MCF 10A (cell line): ENCODE results near the gene HLA-DOA. TPM values are rescaled to one million over a fixed set of nuclear protein-coding genes. Genes with fewer than 3 reads are reported as not detected.

Experiments used
- BruUV-seq: library from RNA; stranded (reverse); fragments of 400-500 nt; replicated peaks from 2 replicates; lab custom pipeline; 2021; lab: Mats Ljungman, UMichigan
- CTCF ChIA-PET: fragments of 300-600 bp; sonication (Branson Sonifier 250); formaldehyde crosslinking; extraction: SDS; loops from one replicate; lab custom pipeline; 2021; ENCODE audit warnings: antibody characterized with exemption, inconsistent platforms; lab: Yijun Ruan, JAX
- POLR2A ChIA-PET: fragments of 300-600, 350-650 bp; sonication (Branson Sonifier 250); formaldehyde crosslinking; extraction: SDS; loops from one replicate; lab custom pipeline; 2020; ENCODE audit warnings: antibody characterized with exemption, inconsistent platforms; lab: Yijun Ruan, JAX
- DNase-seq: peaks from one replicate; pipeline ENCODE4 v3.0.0-alpha.2; 2018; ENCODE audit not compliant: unreplicated experiment
- H3K27ac Mint-ChIP-seq: one replicate; pipeline ENCODE4 v1.8.0; 2022; ENCODE audit warnings: mild to moderate bottlenecking, low read depth, mixed read lengths; ENCODE audit not compliant: unreplicated experiment
- H3K27me3 Mint-ChIP-seq: one replicate; pipeline ENCODE4 v1.8.0; 2022; ENCODE audit warnings: mixed read lengths; ENCODE audit not compliant: insufficient read depth, unreplicated experiment
- H3K36me3 Mint-ChIP-seq: one replicate; pipeline ENCODE4 v1.8.0; 2022; ENCODE audit warnings: mild to moderate bottlenecking, moderate library complexity, mixed read lengths; ENCODE audit not compliant: insufficient read depth, unreplicated experiment
- H3K4me1 Mint-ChIP-seq: one replicate; pipeline ENCODE4 v1.8.0; 2022; ENCODE audit warnings: mixed read lengths; ENCODE audit not compliant: insufficient read depth, unreplicated experiment
- H3K4me3 Mint-ChIP-seq: one replicate; pipeline ENCODE4 v1.8.0; 2022; ENCODE audit warnings: mild to moderate bottlenecking, moderate library complexity, mixed read lengths; ENCODE audit not compliant: unreplicated experiment
- H3K9me3 Mint-ChIP-seq: one replicate; pipeline ENCODE4 v1.8.0; 2022; ENCODE audit warnings: mixed read lengths; ENCODE audit not compliant: unreplicated experiment
- CTCF ChIP-seq: fragments of 200-600 bp; IDR thresholded peaks from one replicate; pipeline ENCODE4 v1.8.0; 2022; ENCODE audit warnings: antibody characterized with exemption, mild to moderate bottlenecking; ENCODE audit not compliant: unreplicated experiment
- intact Hi-C: fragments of 100-400 bp; cut with micrococcal nuclease; formaldehyde crosslinking; loops from 2 replicates; pipeline ENCODE4 v1.14.1; 2022
- total RNA-seq: library from RNA; stranded (reverse); gene quantifications from 2 replicates; pipeline ENCODE4 v1.2.3, GENCODE V29; 2022

Gene HLA-DOA
- total RNA-seq, 1 experiment from 2014 or later: not detected

- CTCF ChIA-PET: interaction anchor here (0.8 to 1.4 kb wide), 3 partner anchors 13 to 22 kb away, joined by 3 to 5 read pairs (median 3); no protein-coding TSS in a partner anchor
- TF ChIP-seq CTCF: no peak
- peaks cover 11% of the 10 kb centered on the region for H3K9me3 Mint-ChIP-seq
- no peaks in the 10 kb centered on the region for H3K36me3 Mint-ChIP-seq
- peaks cover 100% of the 10 kb centered on the region for H3K27me3 Mint-ChIP-seq
- no peak overlapping the region for H3K4me3 Mint-ChIP-seq
- POLR2A ChIA-PET: interaction anchor here (0.6 to 1.1 kb wide), 3 partner anchors 48 to 117 kb away, joined by 3 read pairs; no protein-coding TSS in a partner anchor
- no peak overlapping the region for H3K27ac Mint-ChIP-seq
- intact Hi-C loops: no loop called here
- no TSS peak for BruUV-seq
- DNase-seq: no peak
- no peaks in the 10 kb centered on the region for H3K4me1 Mint-ChIP-seq
Observed at GRCh38 chr6:33036535-33036934, 27.1 kb upstream of the HLA-DOA start.

GRCh38 chr6:33034554-33034953 lies 25.2 kb upstream of the HLA-DOA start:
- DNase-seq: no peak
- Mint-ChIP-seq H3K27me3 (peaks cover 100% of the 10 kb centered on the region), H3K36me3 (no peaks in the 10 kb centered on the region), H3K27ac (no peak overlapping the region), H3K4me3 (no peak overlapping the region), H3K4me1 (no peaks in the 10 kb centered on the region), H3K9me3 (peaks cover 11% of the 10 kb centered on the region)
- TF ChIP-seq CTCF: no peak
- POLR2A ChIA-PET: interaction anchor here (0.6 kb wide), 1 partner anchor 130 kb away, joined by 5 read pairs; no protein-coding TSS in a partner anchor
- BruUV-seq: no TSS peak
- CTCF ChIA-PET: no interaction called here
- intact Hi-C loops: no loop called here

- BruUV-seq: no TSS peak
- Mint-ChIP-seq H3K27me3 (peaks cover 94% of the 10 kb centered on the region), H3K4me3 (no peak overlapping the region), H3K36me3 (no peaks in the 10 kb centered on the region), H3K4me1 (no peaks in the 10 kb centered on the region), H3K9me3 (peaks cover 11% of the 10 kb centered on the region), H3K27ac (no peak overlapping the region)
- intact Hi-C loops: no loop called here
- TF ChIP-seq CTCF: no peak
- ChIA-PET POLR2A (no interaction called here), CTCF (no interaction called here)
- DNase-seq: no peak
Observed at GRCh38 chr6:33030245-33030644, 20.9 kb upstream of the HLA-DOA start.

- no peak for TF ChIP-seq CTCF
- Mint-ChIP-seq H3K27me3 (peaks cover 94% of the 10 kb centered on the region), H3K4me1 (no peaks in the 10 kb centered on the region), H3K4me3 (no peak overlapping the region), H3K36me3 (no peaks in the 10 kb centered on the region), H3K27ac (no peak overlapping the region), H3K9me3 (peaks cover 4% of the 10 kb centered on the region)
- no TSS peak for BruUV-seq
- intact Hi-C loops: no loop called here
- ChIA-PET POLR2A (no interaction called here), CTCF (interaction anchor here (0.6 to 1.9 kb wide), 2 partner anchors 13 to 834 kb away, joined by 4 to 8 read pairs; no protein-coding TSS in a partner anchor)
- DNase-seq: no peak
Observed at GRCh38 chr6:33029328-33030184, 20.2 kb upstream of the HLA-DOA start.
